Adrenal gland (tissue), 5 donors: Measurements from ENCODE around the gene POMZP3.
"Not testable (repeated sequence)": the region's sequence is repeated elsewhere in the genome, so short reads cannot be mapped to it uniquely, and the experiment has no call there.

Experiments
- CTCF ChIP-seq, 6 experiments: fragments of 450-650 bp in 4 of 6; fragments of 200-600 bp in 2 of 6; sonication (generic) in 1 of 6; IDR thresholded peaks; 1 replicate in 5 of 6; 2 replicates in 1 of 6; pipeline versions ENCODE4 v1.5.1 to v1.8.0; 2016 to 2021; ENCODE audit warnings: antibody characterized with exemption in 6 of 6, mild to moderate bottlenecking in 2 of 6, moderate library complexity in 1 of 6
- POLR2A ChIP-seq, 2 donors: fragments of 450-650 bp; IDR thresholded peaks; one replicate each; pipeline ENCODE4 v1.6.1; 2017; ENCODE audit warnings: antibody characterized with exemption in 2 of 2, mild to moderate bottlenecking in 2 of 2, moderate library complexity in 1 of 2
- donor health status: DM: no; HTN: no; CAD: no.

GRCh38 chr7:76642620-76643019 is 15.5 kb upstream of the POMZP3 start:
- TF ChIP-seq CTCF, POLR2A (IDR thresholded peaks at IDR 0.05): not testable (repeated sequence)
